DND-41 (cell line): ENCODE data around the gene MLYCD.

ENCODE experiments used
- EZH2 ChIP-seq: IDR thresholded peaks from 3 replicates; pipeline ENCODE4 v1.6.1; 2012; ENCODE audit warnings: borderline replicate concordance, low read depth, mild to moderate bottlenecking, moderate library complexity, low read length, inconsistent platforms; ENCODE audit not compliant: severe bottlenecking
- TF ChIP-seq, protein P1 (sequence below): IDR thresholded peaks from 2 replicates; pipeline ENCODE4 v1.5.1; 2012; ENCODE audit warnings: borderline replicate concordance, low read length, moderate library complexity, mild to moderate bottlenecking; ENCODE audit not compliant: poor library complexity, severe bottlenecking; ENCODE audit errors: extremely low read depth

DNA sequence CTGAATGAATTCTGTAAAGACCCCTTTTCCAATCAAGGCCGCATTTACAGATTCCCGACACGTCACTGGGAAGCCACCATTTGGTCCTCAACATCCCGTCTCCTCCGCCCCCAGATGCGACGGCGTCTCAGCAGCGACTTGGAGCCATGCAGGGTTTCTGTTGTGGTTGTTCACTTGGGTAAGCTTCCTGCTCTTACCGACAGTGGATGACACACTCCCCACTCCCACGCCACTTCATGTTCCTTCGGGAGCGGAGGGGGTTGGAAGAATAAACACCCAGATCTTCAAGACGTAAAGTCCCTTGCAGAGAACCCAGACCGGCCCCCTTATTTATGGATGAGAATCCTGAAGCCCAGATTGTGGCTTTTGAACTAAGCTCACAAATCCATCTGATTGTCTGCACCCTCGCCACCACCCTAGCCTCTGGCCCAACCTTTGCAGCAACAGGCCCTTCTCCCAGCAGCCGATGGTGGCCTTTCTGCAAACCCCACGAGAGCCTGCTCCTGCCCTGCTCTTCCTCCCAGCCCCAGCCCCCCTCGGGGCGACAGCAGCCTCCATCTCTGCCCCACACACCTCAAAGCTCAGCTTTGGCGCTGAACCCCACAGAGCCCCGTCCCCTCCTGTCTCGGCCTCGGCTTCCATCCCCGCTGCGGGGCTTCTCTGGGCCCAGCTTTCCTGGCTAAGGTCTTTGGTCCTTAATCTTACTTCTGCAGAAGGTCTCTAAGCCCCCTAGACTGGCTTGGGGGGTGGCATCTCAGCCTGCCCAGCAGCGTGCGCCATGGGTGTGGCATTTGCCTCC, 35.2 kb downstream of the MLYCD start:
- TF ChIP-seq, protein P1, sequence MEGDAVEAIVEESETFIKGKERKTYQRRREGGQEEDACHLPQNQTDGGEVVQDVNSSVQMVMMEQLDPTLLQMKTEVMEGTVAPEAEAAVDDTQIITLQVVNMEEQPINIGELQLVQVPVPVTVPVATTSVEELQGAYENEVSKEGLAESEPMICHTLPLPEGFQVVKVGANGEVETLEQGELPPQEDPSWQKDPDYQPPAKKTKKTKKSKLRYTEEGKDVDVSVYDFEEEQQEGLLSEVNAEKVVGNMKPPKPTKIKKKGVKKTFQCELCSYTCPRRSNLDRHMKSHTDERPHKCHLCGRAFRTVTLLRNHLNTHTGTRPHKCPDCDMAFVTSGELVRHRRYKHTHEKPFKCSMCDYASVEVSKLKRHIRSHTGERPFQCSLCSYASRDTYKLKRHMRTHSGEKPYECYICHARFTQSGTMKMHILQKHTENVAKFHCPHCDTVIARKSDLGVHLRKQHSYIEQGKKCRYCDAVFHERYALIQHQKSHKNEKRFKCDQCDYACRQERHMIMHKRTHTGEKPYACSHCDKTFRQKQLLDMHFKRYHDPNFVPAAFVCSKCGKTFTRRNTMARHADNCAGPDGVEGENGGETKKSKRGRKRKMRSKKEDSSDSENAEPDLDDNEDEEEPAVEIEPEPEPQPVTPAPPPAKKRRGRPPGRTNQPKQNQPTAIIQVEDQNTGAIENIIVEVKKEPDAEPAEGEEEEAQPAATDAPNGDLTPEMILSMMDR = no peak
- TF ChIP-seq EZH2 = no peak
